Measurements from ENCODE around the gene RPTOR. TPM values are rescaled to one million over a fixed set of nuclear protein-coding genes. Genes with fewer than 3 reads are reported as not detected.

The RPTOR gene
- total RNA-seq, 1 donor: 27.9 TPM

GRCh38 chr17:80879723-80880647, 335.3 kb downstream of the RPTOR start:
- Histone ChIP-seq H3K4me3 (ENCODE audit: insufficient read depth, low read length) (no peak overlapping the region), H3K4me2 (ENCODE audit: insufficient read depth, low read length) (no peak overlapping the region), H3K36me3 (ENCODE audit: insufficient read depth, low read length) (peaks cover 11% of the 10 kb centered on the region), H3K4me1 (ENCODE audit: insufficient read depth, low read length) (no peaks in the 10 kb centered on the region), H3K27me3 (ENCODE audit: insufficient read depth, low read length) (no peaks in the 10 kb centered on the region), H4K20me1 (ENCODE audit: insufficient read depth, low read length) (no peaks in the 10 kb centered on the region), H3K79me2 (ENCODE audit: insufficient read depth, low read length) (no peaks in the 10 kb centered on the region), H3K27ac (ENCODE audit: low read depth, low read length) (no peak overlapping the region), H3K9me3 (ENCODE audit: low read depth, low read length) (no peaks in the 10 kb centered on the region), H2AFZ (ENCODE audit: low read length) (no peak overlapping the region)
- DNase-seq (ENCODE audit: insufficient read length, low spot score, missing footprints): peak; percentile 71
- TF ChIP-seq CTCF (IDR thresholded peaks at IDR 0.05; ENCODE audit: extremely low read depth, low read depth, low read length): no peak

DNA sequence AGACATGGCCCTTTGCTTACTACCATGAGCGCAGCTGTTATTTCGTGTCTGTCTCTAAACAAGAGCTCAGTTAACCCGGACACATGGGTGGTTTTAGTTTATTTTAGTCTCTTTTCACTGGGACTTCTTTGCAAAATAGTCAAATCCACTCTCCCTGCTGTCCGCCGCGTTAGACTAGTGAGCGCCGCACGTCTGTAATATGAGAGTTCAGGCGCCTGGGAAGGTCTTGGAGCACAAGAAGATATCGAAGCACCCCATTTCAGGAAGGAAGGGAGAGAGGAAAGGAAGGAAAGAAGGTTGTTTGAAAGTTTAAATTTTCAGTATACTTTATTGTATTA, 336.0 kb downstream of the RPTOR start:
- no peak overlapping the region for H3K4me2 ChIP-seq (ENCODE audit: insufficient read depth, low read length)
- H3K4me1 ChIP-seq (ENCODE audit: insufficient read depth, low read length): no peaks in the 10 kb centered on the region
- H4K20me1 ChIP-seq (ENCODE audit: insufficient read depth, low read length): no peaks in the 10 kb centered on the region
- no peaks in the 10 kb centered on the region for H3K9me3 ChIP-seq (ENCODE audit: low read depth, low read length)
- DNase-seq (ENCODE audit: insufficient read length, low spot score, missing footprints): no peak
- H2AFZ ChIP-seq (ENCODE audit: low read length): no peak overlapping the region
- TF ChIP-seq CTCF (IDR thresholded peaks at IDR 0.05; ENCODE audit: extremely low read depth, low read depth, low read length): no peak
- no peaks in the 10 kb centered on the region for H3K79me2 ChIP-seq (ENCODE audit: insufficient read depth, low read length)
- H3K27me3 ChIP-seq (ENCODE audit: insufficient read depth, low read length): no peaks in the 10 kb centered on the region
- no peak overlapping the region for H3K4me3 ChIP-seq (ENCODE audit: insufficient read depth, low read length)
- H3K36me3 ChIP-seq (ENCODE audit: insufficient read depth, low read length): peaks cover 15% of the 10 kb centered on the region
- H3K27ac ChIP-seq (ENCODE audit: low read depth, low read length): no peak overlapping the region

- no peak overlapping the region for H3K27ac ChIP-seq (ENCODE audit: low read depth, low read length)
- H3K4me2 ChIP-seq (ENCODE audit: insufficient read depth, low read length): no peak overlapping the region
- H3K27me3 ChIP-seq (ENCODE audit: insufficient read depth, low read length): no peaks in the 10 kb centered on the region
- H3K79me2 ChIP-seq (ENCODE audit: insufficient read depth, low read length): no peaks in the 10 kb centered on the region
- no peak overlapping the region for H3K4me3 ChIP-seq (ENCODE audit: insufficient read depth, low read length)
- peaks cover 15% of the 10 kb centered on the region for H3K36me3 ChIP-seq (ENCODE audit: insufficient read depth, low read length)
- H4K20me1 ChIP-seq (ENCODE audit: insufficient read depth, low read length): no peaks in the 10 kb centered on the region
- peak; percentile 30 for DNase-seq (ENCODE audit: insufficient read length, low spot score, missing footprints)
- no peak for TF ChIP-seq CTCF (IDR thresholded peaks at IDR 0.05; ENCODE audit: extremely low read depth, low read depth, low read length)
- H3K9me3 ChIP-seq (ENCODE audit: low read depth, low read length): no peaks in the 10 kb centered on the region
- H3K4me1 ChIP-seq (ENCODE audit: insufficient read depth, low read length): no peaks in the 10 kb centered on the region
- H2AFZ ChIP-seq (ENCODE audit: low read length): no peak overlapping the region
These were observed 336.7 kb downstream of the RPTOR start for GRCh38 chr17:80881306-80881705.

DNA sequence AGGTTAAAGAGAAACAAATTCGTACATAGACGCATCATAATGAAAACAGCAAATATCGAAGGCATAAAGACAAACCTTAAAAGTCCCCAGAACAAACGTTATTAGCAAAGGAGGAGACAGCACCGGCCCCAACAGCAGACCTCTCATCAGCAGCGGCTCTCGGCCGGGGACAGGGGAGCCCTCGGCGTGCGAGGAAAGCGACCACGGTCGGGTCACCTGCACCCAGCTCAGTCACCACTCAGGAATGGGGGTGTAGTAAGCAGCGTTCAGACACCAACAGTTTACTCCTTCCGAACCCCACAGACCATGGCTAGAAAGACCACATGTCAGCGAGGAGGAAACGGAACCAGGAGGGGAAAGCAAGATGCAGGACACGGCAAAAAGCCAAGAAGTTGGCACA, 337.7 kb downstream of the RPTOR start:
- H3K79me2 ChIP-seq (ENCODE audit: insufficient read depth, low read length): no peaks in the 10 kb centered on the region
- H3K9me3 ChIP-seq (ENCODE audit: low read depth, low read length): no peaks in the 10 kb centered on the region
- no peak overlapping the region for H2AFZ ChIP-seq (ENCODE audit: low read length)
- H3K27ac ChIP-seq (ENCODE audit: low read depth, low read length): no peak overlapping the region
- H3K36me3 ChIP-seq (ENCODE audit: insufficient read depth, low read length): peaks cover 15% of the 10 kb centered on the region
- H3K4me3 ChIP-seq (ENCODE audit: insufficient read depth, low read length): no peak overlapping the region
- no peaks in the 10 kb centered on the region for H3K27me3 ChIP-seq (ENCODE audit: insufficient read depth, low read length)
- H3K4me2 ChIP-seq (ENCODE audit: insufficient read depth, low read length): no peak overlapping the region
- no peaks in the 10 kb centered on the region for H4K20me1 ChIP-seq (ENCODE audit: insufficient read depth, low read length)
- no peaks in the 10 kb centered on the region for H3K4me1 ChIP-seq (ENCODE audit: insufficient read depth, low read length)
- peak; percentile 41 for DNase-seq (ENCODE audit: insufficient read length, low spot score, missing footprints)
- TF ChIP-seq CTCF (IDR thresholded peaks at IDR 0.05; ENCODE audit: extremely low read depth, low read depth, low read length): no peak
